ENCODE results near the gene AGAP6. TPM values are rescaled to one million over a fixed set of nuclear protein-coding genes. Genes with fewer than 3 reads are reported as not detected.
"Not testable (repeated sequence)": the region's sequence is repeated elsewhere in the genome, so short reads cannot be mapped to it uniquely, and the experiment has no call there.

Gene AGAP6
- total RNA-seq, 1 experiment from 2014 or later: 3.4 TPM

DNA sequence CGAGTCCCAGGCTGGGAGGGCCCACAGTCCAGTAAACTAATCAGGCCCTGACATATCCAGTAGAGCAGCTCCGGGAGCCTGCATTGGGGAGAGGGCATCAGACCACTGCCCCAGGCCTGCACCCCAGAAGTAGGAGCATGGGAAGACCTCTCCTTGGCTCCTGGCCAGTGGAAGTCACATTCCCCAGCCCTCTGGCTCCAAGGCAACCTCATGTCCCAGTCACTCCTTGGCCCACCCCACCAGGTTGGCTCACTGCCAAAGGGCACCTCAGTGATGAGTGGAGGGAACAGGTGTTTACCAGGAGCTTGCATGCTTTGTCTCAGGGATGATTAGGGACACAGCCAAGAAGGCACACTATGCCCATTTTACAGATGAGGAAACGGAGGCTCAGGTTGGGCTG, 31.1 kb downstream of the AGAP6 start:
- in situ Hi-C loops (cut with HindIII; ENCODE audit: low pct_unique_long_range_greater_than_20kb, low sequenced_read_pairs); DNase-seq (ENCODE audit: low read depth, low spot score): not testable (repeated sequence)

DNA sequence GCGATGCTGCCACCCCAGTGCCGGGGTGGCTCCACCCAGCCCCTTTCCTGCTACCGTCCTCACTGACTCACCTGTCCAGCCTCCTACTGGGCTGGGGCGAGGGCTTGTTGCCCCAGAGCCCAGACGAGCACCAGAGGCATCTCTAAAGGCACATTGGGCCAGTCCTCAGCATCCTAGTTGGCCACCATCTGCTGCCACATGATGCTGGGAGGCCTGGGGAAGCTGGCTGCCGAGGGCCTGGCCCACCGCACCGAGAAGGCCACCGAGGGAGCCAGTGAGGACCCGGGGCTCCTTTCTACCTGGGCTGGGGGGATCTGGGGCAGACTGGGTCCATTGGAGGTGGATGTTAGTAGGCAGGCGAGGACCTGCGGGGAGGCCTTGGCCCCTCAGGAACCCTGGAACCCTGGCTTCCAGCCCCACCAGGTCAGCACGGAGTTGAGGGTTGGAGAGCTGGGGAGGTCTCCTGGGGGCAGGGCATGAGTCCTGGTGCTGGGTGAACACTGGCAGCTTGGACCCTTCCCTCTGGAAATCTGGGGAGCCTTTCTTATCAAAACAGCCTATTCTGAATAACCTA, 32.3 kb downstream of the AGAP6 start:
- in situ Hi-C loops (cut with HindIII; ENCODE audit: low pct_unique_long_range_greater_than_20kb, low sequenced_read_pairs); DNase-seq (ENCODE audit: low read depth, low spot score): not testable (repeated sequence)

DNA sequence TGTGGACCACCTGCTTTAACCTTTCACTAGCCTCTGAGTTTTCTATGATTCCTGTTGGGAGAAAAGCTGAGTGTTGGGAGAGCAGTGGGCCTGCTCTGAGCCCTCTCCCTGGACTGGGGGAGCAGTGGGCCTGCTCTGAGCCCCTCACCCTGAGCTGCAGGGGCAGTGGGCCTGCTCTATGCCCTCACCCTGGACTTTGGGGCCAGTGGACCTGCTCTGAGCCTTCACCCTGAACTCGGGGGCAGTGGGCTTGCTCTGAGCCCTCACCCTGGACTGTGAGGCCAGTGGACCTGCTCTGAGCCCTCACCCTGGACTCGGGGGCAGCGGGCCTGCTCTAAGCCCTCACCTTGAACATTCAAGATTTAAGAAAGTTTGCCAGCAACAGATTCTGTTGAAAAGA, 33.4 kb downstream of the AGAP6 start:
- no peak for DNase-seq (ENCODE audit: low read depth, low spot score)
- in situ Hi-C loops (cut with HindIII; ENCODE audit: low pct_unique_long_range_greater_than_20kb, low sequenced_read_pairs): no loop called here

DNA sequence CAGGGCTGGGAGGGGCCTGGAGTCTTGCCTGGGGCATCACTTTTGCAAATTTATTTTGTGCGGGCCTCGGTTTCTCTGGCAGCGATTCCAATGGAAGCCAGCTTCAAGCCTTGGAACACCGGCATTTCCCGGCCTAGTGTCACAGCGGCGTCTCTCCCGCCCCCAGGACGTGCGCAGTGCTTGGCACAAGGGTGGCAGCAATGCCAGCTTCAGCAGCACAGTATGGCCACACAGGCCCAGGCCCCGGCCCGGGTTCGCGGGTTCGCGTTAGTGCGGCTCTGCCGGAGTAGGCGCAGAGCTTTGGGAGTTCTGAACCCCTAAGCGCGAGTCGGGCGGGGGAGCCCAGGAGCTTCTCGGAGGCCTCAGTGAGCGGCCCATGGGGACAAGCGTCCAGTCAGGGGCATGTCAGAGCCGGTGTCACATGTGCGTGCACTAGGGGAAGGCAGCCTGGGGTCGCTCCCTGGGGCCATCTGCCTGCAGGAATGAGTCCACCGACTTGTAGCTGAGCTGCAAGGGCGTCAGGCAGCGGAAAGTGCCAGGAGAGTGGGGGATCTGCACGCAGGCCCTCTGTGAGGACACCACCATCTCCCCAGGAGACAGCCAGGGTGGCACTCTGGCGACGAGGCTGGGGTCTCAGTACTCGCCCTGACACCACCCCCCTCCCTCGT, 36.6 kb downstream of the AGAP6 start:
- DNase-seq (ENCODE audit: low read depth, low spot score); in situ Hi-C loops (cut with HindIII; ENCODE audit: low pct_unique_long_range_greater_than_20kb, low sequenced_read_pairs): not testable (repeated sequence)

DNA sequence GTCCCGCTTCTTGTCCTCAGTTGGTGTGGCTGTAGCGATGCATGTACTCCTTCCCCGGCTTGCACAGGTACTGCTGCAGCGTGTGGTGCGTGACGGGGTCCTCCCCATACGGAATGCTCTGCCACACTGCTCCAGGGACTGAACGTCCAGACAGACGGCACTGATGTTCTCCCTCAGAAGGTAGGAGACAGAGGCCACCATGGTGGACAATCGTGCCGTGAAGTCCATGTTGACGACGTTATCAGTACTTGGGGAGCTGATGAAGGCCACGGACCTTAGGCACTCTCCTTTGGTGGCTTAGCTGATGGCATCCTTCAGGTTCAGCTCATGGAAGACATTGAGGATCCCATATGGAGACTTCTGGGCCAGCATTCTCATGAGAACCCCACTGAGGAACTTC, 37.4 kb downstream of the AGAP6 start:
- in situ Hi-C loops (cut with HindIII; ENCODE audit: low pct_unique_long_range_greater_than_20kb, low sequenced_read_pairs): no loop called here
- DNase-seq (ENCODE audit: low read depth, low spot score): no peak

DNA sequence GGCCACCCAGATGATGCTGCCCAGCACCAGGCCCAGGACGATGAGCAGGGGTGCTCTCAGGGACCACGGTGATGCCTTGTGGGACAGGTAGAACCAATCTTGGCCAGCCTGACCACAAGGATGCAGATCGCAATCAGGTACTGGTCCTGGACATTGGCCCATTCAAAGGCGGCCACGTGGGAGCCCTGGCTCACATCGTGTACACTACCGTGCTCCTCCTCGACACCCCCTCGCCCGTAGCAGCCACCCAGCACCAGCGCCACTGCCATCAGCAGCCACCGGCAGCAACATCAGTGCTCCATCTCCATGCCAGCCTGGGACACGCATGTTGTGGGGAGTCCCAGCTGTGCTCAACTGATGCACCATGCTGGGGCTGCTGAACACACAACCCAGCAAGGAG, 39.0 kb downstream of the AGAP6 start:
- no peak for DNase-seq (ENCODE audit: low read depth, low spot score)
- in situ Hi-C loops (cut with HindIII; ENCODE audit: low pct_unique_long_range_greater_than_20kb, low sequenced_read_pairs): no loop called here

DNA sequence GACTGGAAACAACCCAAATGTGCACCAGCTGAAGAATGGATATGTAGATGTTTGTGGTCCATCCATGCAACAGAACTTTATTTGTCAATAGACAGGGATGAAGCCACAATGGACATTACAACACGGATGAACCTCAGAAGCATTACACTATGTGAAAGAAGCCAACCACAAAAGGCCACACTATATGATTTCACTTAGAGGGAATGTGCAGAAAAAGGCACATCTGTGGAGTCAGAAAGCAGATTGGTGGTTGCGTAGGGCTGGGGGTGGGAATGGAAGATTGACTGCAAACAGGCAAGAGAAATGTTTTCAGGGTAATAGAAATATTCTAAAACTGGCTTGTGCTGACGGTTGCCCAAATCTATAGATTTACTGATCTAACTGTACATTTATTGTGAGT, 45.3 kb downstream of the AGAP6 start:
- in situ Hi-C loops (cut with HindIII; ENCODE audit: low pct_unique_long_range_greater_than_20kb, low sequenced_read_pairs): no loop called here
- no peak for DNase-seq (ENCODE audit: low read depth, low spot score)

DNA sequence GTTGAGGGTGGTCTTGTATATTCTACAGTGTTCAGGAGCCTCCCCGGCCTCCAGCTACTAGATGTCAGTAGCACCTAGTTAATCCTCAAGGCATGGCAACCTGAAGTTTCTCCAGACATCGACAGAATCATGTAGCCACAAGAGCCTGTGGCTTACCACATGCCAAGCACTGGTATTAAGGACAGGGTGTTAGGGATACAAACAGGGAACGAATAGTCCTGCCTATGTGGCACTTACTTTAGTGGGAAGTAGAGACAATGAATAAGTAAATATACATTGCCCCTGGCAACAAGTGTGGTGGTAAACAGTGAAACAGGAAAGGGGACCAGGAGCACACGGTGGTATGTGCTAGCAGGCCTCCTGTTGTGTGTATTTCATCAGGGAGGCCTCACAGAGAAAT, 47.1 kb downstream of the AGAP6 start:
- in situ Hi-C loops (cut with HindIII; ENCODE audit: low pct_unique_long_range_greater_than_20kb, low sequenced_read_pairs); DNase-seq (ENCODE audit: low read depth, low spot score): not testable (repeated sequence)

DNA sequence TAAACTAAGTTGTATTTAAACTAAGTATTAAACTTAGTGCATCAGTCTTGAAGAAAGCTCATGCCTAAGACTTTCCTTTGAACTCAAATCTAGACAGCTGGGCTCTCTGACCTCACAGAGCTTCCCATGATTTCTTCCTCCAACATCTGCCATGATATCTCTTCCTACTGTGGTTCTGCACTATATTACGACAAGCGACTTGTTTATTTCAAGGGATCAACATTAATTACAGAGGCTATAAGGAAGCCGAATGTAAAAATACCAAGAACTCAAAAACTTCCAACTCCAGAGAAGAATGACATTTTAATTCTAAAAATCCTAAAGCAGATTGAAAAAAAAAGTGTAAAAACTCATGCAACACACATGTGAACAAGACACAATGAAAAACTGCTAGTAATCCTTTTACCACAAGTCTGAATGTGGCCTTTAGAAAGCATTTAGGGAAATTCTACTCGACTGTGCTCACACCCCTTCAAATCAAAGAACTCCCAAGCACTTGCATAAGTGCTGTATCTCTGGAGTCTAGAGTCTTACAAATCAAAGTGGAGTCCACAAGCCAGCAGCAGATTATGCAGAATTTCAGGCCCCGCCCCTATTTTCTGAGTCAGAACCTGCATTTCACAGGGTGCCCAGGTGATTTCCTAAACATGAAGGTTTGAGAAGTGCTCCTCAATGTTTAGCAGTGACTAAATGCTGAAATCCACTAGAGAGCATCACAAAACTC, 56.9 kb downstream of the AGAP6 start:
- in situ Hi-C loops (cut with HindIII; ENCODE audit: low pct_unique_long_range_greater_than_20kb, low sequenced_read_pairs): no loop called here
- DNase-seq (ENCODE audit: low read depth, low spot score): no peak

DNA sequence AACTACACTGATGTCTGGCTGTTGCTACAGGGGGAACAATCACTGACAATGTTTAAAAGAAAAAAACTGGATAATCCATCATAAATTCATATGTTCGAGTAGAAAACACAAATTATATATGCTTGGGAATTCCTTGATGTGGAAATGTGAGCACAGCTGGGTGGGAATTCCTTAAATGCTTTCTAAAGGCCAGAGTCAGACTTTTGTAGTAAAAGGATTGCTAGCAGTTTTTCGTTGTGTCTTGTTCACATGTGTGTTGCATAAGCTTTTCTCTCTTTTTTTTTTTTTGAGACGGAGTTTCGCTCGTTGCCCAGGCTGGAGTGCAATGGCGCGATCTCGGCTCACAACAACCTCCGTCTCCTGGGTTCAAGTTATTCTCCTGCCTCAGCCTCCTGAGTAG, 58.3 kb downstream of the AGAP6 start:
- DNase-seq (ENCODE audit: low read depth, low spot score); in situ Hi-C loops (cut with HindIII; ENCODE audit: low pct_unique_long_range_greater_than_20kb, low sequenced_read_pairs): not testable (repeated sequence)

DNA sequence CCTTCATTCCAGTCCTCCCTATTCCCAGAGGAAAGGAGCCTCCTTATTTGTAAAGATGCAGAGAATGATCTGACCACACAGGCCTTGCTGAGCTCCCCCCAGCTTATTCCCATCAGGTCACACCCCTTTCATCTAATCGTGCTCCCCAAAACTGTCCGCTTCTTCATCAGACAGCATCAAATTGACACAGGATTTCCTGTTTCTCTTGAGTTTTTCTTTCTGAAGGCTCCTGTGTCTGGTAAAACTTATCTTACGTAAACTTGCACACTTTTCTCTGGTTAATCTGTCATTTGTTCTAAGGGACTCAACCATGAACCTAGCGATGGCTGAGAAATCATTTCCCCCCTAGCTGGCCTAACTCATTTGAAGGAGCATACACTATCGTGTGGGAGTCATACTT, 59.4 kb downstream of the AGAP6 start:
- in situ Hi-C loops (cut with HindIII; ENCODE audit: low pct_unique_long_range_greater_than_20kb, low sequenced_read_pairs); DNase-seq (ENCODE audit: low read depth, low spot score): not testable (repeated sequence)

DNA sequence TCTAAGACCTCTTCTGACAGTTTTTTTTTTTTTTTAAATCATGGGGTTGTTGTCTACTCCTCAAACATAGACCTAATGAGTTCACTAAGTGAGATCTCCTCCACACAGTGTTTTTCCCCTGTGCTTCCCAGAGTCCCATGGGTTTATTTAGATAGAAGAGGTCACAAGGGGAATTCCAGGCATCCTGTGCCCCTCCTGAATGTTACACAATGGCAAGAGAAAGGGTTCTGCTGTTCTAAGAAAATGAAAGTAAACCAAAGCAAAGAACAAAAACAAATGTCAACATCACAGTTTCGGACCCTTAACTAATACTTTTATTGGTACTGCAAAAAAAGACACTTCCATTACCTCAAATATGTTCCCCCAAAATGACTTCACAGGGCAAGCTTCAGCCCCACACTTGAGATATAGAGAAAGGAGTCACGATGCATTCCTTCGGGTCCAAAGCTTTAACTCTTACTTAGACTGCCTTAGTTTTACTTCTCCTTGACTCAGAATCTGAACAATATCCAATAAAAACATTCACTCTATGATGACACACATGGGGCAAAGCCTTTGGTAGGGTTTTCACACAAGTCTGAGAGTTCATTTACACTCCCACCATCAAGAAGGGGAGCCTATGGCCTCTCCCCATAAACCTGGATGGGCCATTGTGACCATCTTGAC, 63.9 kb downstream of the AGAP6 start:
- in situ Hi-C loops (cut with HindIII; ENCODE audit: low pct_unique_long_range_greater_than_20kb, low sequenced_read_pairs): not testable (repeated sequence)
- DNase-seq (ENCODE audit: low read depth, low spot score): peak; percentile 46

DNA sequence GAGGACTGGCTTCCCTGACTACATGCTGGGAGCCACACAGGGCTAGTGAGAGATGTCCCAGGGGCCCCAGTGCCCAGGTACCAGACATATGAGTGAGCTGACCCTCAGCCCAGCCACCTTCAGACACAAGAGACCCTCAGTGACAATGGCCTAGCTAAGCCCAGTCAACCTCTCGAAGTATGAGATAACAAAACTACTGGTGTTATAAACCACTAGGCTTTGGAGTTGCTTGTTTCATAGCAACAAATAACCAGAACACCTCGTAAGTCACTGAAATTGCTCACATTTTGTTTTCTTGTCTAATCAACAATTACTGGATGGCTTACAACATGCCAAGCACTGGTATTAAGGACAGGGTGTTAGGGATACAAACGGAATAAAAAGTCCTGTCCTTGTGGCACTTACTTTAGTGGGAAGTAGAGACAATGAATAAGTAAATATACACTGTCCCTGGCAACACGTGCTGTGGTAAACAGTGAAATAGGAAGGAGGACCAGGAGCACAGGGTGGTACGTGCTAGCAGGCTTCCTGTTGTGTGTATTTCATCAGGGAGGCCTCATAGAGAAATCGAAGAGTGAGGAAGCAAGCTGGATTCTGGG, 64.7 kb downstream of the AGAP6 start:
- DNase-seq (ENCODE audit: low read depth, low spot score); in situ Hi-C loops (cut with HindIII; ENCODE audit: low pct_unique_long_range_greater_than_20kb, low sequenced_read_pairs): not testable (repeated sequence)

DNA sequence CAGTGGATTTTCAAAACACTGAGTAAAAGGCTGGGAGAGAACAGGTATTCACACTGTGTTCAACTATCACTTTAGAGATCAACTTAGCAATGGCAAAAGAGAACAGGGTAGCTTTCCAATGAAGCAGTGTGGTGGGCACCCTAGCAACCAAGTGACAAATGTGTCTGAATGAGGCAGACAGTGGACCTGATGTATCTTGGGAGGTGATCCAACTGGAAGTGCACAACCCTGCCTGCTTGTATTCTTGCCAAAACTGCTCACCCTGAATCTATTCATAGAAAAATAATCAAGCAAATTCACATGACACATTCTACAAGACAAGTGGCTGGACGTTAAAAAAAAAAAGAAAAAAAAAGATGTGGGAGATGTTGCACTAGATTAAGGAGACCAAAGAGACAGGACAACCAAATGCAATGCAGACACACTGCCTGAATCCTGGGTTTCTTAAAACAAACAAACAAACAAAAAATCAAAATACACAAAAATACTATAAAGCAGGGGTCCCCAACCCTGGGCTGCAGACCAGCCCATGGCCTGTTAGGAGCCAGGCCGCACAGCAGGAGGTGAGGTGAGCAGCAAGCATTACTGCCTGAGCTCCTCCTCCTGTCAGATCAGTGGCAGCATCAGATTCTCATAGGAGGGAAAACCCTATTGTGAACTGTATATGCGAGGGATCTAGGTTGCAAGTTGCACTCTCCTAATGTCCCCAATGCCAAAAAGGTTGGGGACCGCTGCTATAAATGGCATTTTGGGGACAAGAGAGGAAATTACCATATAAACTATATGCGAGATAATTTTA, 67.5 kb downstream of the AGAP6 start:
- DNase-seq (ENCODE audit: low read depth, low spot score); in situ Hi-C loops (cut with HindIII; ENCODE audit: low pct_unique_long_range_greater_than_20kb, low sequenced_read_pairs): not testable (repeated sequence)

DNA sequence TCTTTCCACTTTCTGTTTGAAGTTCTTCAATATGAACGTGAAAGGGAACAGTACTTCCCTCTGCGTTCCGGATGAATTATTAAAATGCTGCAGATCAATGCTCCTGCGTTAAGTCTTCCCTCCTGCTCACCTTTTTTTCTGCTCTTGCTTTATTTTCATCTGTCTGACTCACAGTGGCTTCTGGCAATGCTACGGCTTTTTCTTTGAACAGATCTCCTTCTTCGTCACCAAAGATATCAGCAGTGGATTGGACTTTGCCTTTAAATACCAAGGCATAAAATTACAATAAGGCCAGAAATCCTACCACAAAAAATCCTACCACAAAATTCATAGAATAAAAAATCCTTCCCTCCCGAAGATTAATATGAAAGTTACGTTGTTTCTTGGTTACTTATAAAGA, 68.4 kb downstream of the AGAP6 start:
- DNase-seq (ENCODE audit: low read depth, low spot score); in situ Hi-C loops (cut with HindIII; ENCODE audit: low pct_unique_long_range_greater_than_20kb, low sequenced_read_pairs): not testable (repeated sequence)

DNA sequence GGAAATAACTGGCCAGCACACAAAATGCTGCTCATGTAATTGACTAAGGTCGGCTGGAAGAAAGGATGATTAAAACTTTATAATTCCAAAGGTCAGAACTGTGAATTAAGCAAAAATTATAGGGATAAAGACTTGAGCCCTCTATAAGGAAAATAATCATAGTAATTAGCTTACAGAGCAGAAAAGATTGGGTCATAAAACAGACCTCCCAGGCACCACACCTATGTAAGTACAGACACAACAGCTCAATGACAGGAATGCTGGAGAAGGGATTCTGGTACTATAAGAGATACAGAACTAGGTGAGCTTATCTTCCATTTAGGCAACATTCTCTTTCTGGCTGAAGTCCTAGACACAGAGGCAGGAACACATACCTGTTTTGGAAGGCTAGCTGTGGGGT, 70.5 kb downstream of the AGAP6 start:
- in situ Hi-C loops (cut with HindIII; ENCODE audit: low pct_unique_long_range_greater_than_20kb, low sequenced_read_pairs); DNase-seq (ENCODE audit: low read depth, low spot score): not testable (repeated sequence)

DNA sequence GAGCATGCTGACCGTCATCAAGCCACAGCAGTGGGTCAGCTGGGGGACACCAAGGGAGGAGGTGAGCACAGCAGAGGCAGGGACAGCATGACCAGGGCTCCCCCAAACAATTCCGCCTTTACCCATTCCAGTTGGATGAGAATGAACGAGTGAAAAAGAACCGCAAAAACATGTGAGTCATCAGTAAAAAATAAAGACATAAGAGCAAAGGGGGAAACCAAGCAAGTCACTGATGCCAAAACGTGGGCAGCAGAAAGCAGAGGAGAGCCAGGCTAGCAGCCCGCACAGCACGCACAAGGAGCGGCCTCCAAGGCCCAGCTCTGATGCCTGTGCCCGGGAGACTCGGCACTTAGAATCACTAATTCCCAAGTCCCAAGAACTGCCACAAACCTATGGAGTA, 71.7 kb downstream of the AGAP6 start:
- DNase-seq (ENCODE audit: low read depth, low spot score); in situ Hi-C loops (cut with HindIII; ENCODE audit: low pct_unique_long_range_greater_than_20kb, low sequenced_read_pairs): not testable (repeated sequence)
